SK-N-SH (cell line): Measurements from ENCODE around the gene CCDC30.

Source experiments
- CHD2 ChIP-seq: fragments of 150-350 bp; IDR thresholded peaks from 2 replicates; pipeline ENCODE4 v1.6.1; 2018; ENCODE audit warnings: low read length; ENCODE audit not compliant: partially characterized antibody
- POLR2AphosphoS5 ChIP-seq: IDR thresholded peaks from 2 replicates; pipeline ENCODE4 v1.6.1; 2012; ENCODE audit warnings: low read depth, low read length
- RAD21 ChIP-seq: IDR thresholded peaks from 2 replicates; pipeline ENCODE4 v1.6.1; 2012; ENCODE audit warnings: mild to moderate bottlenecking, low read length
- TF ChIP-seq, protein P1 (sequence below): fragments of 150-350 bp; IDR thresholded peaks from 2 replicates; pipeline ENCODE4 v1.6.1; 2017; ENCODE audit warnings: antibody characterized with exemption, low read length, low read depth, borderline replicate concordance
- TF ChIP-seq, protein P2 (sequence below): fragments of 200-600 bp; sonication (generic); IDR thresholded peaks from 2 replicates; pipeline ENCODE4 v1.6.1; 2017; ENCODE audit warnings: antibody characterized with exemption, mild to moderate bottlenecking, moderate library complexity

DNA sequence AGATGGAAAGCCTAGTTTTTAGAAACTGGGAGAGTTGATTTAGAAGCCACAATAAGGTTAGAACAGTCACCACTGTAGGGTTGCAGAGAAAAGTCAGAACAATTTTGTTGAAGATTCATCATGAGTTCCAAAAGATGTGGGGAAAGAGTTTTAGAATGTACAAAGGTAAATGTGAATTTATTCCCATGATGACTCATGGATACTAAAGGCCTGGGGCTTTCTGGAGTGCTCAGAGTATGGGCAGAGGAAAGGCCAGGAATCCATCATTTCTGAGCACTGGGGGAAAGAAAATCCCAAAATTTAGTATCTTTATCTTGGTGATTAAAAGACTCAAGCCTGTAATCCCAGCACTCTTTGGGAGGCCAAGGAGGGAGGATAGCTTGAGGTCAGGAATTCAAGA is 236.9 kb downstream of the CCDC30 start:
- no peak for TF ChIP-seq POLR2AphosphoS5
- TF ChIP-seq CHD2, result no peak
- no peak for TF ChIP-seq RAD21
- TF ChIP-seq, protein P1, sequence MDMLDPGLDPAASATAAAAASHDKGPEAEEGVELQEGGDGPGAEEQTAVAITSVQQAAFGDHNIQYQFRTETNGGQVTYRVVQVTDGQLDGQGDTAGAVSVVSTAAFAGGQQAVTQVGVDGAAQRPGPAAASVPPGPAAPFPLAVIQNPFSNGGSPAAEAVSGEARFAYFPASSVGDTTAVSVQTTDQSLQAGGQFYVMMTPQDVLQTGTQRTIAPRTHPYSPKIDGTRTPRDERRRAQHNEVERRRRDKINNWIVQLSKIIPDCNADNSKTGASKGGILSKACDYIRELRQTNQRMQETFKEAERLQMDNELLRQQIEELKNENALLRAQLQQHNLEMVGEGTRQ, result no peak
- TF ChIP-seq, protein P2, sequence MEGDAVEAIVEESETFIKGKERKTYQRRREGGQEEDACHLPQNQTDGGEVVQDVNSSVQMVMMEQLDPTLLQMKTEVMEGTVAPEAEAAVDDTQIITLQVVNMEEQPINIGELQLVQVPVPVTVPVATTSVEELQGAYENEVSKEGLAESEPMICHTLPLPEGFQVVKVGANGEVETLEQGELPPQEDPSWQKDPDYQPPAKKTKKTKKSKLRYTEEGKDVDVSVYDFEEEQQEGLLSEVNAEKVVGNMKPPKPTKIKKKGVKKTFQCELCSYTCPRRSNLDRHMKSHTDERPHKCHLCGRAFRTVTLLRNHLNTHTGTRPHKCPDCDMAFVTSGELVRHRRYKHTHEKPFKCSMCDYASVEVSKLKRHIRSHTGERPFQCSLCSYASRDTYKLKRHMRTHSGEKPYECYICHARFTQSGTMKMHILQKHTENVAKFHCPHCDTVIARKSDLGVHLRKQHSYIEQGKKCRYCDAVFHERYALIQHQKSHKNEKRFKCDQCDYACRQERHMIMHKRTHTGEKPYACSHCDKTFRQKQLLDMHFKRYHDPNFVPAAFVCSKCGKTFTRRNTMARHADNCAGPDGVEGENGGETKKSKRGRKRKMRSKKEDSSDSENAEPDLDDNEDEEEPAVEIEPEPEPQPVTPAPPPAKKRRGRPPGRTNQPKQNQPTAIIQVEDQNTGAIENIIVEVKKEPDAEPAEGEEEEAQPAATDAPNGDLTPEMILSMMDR, result no peak
